ENCODE measurements around the gene SYCN.
"Not testable (repeated sequence)": the region's sequence is repeated elsewhere in the genome, so short reads cannot be mapped to it uniquely, and the experiment has no call there.

SYCN gene, protein sequence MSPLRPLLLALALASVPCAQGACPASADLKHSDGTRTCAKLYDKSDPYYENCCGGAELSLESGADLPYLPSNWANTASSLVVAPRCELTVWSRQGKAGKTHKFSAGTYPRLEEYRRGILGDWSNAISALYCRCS

GRCh38 chr19:39203372-39204341, at the start of gene SYCN:
Gene SYCN (minus strand): TSS chr19:39204263. CDS start chr19:39204254, 9 bp downstream.
- no peak for DNase-seq

- no peak for DNase-seq
Measured at GRCh38 chr19:39253374-39254149, 49.5 kb upstream of the SYCN start.

GRCh38 chr19:39252458-39252857, 48.4 kb upstream of the SYCN start:
- DNase-seq, result no peak

DNA sequence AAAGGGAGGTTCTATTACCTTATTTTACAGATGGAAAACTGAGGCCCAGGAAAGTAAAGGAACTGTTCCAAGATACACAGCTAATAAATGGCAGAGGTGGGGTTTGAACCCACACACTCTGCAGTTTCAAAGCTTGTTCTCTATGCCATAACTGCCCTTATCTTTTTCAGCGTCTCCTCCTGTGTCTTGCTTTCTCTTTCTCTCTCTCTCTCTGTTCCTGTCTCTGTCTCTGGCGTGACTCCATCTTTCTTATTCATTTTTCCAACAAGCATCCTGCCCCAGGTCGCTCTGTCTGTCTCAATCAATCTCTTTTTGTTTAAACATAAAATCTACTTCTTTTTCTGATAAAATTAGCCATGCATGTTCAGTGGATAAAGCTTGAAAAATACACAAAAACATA, 47.8 kb upstream of the SYCN start:
- DNase-seq, result no peak

- no peak for DNase-seq
Measured at GRCh38 chr19:39251081-39251480, 47.0 kb upstream of the SYCN start.

- DNase-seq, result no peak
Measured at GRCh38 chr19:39248806-39249205, 44.7 kb upstream of the SYCN start, which contains the start of gene IFNL4. Gene IFNL4 (minus strand): TSS chr19:39248856.

DNA sequence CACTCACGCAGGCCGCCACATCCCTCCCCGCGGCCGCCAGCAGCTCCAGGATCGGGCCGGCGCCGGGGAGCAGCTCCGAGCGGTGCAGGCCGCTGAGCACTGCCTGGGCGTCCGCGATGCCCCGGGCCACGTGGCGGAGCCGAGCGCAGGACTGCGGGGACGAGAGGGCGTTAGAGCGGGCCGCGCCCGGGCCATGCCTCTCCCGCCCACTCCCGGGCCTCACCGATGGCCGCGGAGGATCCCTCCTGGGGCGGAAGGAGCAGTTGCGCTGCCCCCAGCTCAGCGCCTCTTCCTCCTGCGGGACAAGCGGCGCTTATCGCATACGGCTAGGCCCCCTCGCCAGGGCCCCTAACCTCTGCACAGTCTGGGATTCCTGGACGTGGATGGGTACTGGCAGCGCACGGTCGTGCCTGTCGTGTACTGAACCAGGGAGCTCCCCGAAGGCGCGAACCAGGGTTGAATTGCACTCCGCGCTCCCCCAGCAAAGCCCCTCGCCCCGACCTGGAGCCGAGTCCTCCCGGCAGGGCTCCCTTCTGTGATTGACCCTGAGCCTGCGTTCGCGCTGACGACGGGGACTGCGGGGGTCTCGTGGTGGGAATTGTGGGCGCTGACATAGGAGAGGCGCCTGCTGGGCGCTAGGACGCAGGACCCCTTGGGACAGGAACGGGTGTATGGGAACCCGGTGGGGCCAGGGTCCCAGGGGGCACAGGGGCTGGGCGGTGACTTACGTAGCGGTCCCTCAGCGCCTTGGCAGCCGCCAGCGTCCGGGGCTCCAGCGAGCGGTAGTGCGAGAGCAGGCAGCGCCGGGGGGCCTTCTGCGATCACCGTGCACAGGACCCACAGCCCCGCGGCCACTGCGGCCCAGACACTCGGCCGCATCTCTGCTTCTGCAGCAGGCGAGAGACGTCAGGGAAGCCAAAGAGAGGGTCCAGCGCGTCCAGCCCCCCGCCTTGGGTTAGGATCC, 43.9 kb upstream of the SYCN start:
- no peak for DNase-seq

DNA sequence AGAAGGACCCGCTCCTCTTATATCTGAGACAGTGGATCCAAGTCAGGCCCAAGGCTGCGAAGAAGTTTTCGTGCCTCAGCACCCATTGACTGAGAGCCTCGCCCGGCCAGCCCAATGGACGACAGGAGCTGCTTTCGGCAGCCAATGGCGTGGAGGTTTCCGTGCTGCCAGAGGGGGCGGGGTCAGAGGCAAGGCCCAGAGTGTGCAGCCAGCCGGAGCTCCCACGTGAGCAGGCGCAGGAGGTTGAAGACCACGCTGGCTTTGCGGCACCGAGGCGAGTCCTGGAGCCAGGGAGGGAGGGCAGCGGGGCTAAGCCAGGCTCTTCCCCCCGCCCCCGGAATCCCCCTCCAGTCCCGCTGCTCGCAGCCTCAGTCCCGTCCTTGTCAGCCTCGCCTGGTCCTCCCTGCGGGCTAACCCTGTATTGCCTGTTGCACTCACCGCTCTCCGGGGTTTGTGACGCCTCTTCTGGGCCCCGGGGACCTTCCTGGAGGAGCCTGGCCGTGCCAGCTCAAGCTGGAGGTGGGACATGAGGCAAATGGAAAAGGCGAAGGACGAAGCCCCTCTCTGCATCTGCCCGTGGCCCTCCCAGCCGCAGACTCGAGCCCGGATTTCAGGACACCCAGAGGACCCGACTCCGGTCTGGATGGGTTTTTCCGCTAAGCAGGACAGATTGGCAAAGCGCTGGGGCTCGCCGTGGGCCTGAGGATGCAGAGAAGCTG, 43.0 kb upstream of the SYCN start:
- no peak for DNase-seq

- not testable (repeated sequence) for DNase-seq
Measured at GRCh38 chr19:39245166-39245565, 41.1 kb upstream of the SYCN start.

DNA sequence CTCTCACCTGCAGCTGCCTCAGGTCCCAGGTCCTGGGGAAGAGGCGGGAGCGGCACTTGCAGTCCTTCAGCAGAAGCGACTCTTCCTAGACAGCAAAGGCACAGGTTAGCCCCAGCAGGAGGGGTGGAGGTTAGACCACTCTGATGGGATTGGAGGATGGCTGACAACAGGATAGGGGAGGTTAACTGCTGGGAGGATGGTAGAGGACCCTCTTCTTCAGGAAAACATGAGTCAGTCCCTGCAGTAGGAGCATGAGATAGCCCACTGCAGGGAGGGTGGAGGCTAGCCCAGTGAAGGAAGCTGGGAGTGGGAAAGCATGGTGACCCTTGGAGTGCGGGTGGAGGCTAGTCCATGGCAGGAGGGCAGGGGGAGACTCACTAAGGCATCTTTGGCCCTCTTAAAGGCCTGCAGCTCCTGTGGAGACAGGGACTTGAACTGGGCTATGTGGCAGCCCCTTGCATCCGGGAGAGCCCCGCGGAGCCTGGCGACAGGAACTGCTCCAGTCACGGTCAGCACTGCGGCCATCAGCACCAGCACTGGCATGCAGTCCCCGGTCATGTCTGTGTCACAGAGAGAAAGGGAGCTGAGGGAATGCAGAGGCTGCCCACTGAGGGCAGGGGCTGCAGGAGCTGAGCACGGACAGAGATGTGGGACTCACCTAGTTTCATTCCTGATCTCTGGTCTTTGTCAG, 40.5 kb upstream of the SYCN start, which contains the start of gene IFNL3:
Gene IFNL3, minus strand, starts transcription at position 597 of the 691 bp plus-strand sequence. Its CDS starts 39 bp downstream, at position 558.
- not testable (repeated sequence) for DNase-seq

GRCh38 chr19:39243741-39244140, 39.7 kb upstream of the SYCN start:
- DNase-seq, result not testable (repeated sequence)

DNA sequence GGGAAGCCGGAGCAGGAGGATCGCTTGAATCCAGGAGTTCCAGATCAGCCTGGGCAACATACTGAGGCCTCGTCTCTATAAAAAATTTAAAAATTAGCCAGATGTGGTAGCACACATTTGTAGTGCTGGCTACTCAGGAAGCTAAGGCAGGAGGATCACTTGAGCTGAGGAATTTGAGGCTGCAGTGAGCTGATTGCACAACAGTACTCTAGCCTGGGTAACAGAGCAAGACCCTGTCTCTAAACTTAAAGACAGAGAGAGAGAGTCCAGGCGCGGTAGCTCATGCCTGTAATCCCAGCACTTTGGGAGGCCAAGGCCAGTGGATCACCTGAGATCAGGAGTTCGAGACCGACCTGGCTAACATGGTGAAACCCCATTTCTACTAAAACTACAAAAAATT, 36.4 kb upstream of the SYCN start:
- no peak for DNase-seq

DNA sequence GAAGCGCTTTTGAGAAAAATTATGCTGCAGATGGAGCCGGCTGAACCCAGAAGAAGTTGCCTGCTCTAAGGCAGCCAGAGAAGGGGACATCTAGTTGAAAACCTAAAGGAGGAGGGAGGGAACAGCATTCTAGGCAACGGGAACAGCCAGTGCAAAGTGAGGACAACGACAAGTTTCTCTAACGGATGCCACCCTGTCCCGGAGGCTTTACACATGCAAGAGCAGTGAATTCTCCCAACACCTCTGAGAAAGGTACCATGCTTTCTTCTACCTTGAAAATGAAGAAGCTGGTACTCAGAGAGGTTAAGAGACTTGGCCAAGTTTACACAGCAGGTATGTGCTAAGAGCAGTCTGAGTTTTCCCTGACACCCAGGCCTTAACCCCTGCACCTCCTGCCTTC, 34.9 kb upstream of the SYCN start:
- DNase-seq, result no peak

DNA sequence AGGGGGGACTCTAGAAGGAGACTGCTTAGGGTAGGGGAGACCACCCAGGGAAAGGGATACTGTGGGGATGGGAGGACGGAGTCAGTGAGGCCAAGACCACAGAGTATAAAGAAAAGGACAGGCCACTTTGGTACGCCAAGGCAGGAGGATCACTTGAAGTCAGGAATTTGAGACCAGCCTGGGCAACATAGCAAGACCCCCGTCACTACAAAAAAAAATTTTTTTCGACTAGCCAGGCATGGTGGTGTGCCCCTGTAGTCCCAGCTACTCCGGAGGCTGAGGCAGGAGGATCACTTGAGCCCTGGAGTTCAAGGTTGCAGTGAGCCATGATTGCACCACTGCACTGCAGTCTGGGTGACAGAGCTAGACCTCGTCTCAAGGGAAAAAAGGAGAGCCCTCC, 34.1 kb upstream of the SYCN start:
- no peak for DNase-seq

DNA sequence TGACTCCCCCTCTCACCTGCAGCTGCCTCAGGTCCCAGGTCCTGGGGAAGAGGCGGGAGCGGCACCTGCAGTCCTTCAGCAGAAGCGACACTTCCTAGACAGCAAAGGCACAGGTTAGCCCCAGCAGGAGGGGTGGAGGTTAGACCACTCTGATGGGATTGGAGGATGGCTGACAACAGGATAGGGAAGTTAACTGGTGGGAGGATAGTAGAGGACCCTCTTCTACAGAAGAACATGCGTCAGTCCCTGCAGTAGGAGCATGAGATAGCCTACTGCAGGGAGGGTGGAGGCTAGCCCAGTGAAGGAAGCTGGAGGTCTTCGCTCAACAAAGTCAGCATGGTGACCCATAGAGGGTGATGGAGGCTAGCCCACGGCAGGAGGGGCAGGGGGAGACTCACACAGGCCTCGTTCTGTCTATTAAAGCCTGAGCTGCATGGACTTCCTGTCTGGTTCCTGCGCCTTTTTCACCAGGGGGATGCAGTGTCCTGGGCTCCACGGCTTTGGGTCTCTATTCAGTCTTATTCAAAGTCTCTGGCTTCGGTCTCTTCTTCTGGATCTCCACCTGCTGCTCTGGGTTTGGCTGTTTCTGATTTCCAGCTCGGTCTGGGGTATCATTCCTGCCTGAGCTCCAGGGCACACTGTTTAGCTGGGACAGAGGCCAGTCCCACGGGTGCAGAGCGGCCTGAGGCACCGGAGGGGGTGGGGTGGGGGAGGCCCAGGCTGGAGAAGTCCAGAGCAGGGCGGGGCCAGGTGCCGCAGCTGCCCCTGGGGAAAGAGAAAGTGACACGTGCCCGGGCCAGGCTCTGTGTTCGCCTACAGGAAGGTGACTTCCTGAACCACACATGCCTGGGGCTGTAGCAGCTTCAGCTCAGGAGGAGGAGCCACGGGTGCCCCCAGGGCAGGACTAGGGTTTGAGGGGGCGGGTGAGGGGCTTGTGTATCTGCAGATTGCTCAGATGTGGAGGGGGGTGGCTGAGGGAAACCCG, 33.4 kb upstream of the SYCN start:
- DNase-seq, result no peak

GRCh38 chr19:39236527-39236926, 32.5 kb upstream of the SYCN start:
- no peak for DNase-seq

- DNase-seq, result no peak
Measured at GRCh38 chr19:39232708-39233107, 28.6 kb upstream of the SYCN start.

DNA sequence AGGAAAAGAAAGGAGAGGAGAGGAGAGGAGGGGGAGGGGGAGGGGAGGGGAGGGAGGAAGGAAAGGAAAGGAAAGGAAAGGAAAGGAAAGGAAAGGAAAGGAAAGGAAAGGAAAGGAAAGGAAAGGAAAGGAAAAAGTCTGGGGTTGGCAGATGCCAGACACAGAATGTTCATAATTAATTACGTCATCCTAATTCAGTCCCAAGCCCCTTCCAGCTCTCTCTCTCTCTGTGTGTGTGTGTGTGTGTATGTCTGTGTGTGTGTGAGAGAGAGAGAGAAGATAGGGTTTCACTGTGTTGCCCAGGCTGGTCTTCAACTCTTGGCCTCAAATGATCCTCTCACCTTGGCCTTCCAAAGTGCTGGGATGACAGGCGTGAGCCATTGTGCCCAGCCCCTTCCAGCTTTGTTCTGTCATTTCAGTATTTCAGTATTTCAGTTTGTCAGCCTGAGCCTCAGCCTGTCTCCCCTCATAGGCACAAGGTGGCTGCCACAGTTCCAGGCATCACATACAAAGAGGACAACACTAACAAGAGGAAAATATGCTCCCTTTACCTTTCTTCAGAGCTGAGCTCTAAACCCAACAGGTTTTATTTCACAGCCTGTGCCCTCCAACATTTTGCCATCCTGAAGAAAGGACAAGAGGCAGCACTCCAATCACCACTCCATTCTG, 26.2 kb upstream of the SYCN start:
- DNase-seq, result no peak

- no peak for DNase-seq
Measured at GRCh38 chr19:39224910-39225309, 20.8 kb upstream of the SYCN start.

All from inflammatory macrophage treated with lipopolysaccharide for 1 hour (primary cell).